ENCODE data around the gene TBC1D3D.
"Not testable (repeated sequence)": the region's sequence is repeated elsewhere in the genome, so short reads cannot be mapped to it uniquely, and the experiment has no call there.

TBC1D3D gene

DNA sequence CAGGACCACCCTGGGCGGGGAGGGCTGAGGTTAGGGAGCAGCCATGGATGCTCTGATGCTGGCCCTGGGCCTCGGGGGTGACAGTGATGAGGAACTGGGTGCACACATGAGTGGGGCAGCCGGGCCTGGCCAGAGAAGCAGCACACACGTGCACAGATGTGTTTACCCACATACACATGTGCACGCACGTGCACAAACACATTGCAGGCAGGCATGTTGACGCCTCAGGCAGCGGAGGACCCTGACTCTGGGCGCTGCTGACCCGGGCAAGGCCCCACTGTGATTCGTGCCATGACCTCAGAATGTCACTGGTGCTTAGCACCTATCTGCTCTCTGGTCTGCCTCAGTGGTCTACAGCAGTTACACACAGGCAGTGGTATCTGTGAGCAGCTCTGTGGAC is at the start of gene TBC1D3D:
TBC1D3D (plus strand) TSS at position 301 of the 400 bp plus-strand sequence. CDS start 1,585 bp downstream, outside the sequence.
- DNase-seq (ENCODE audit: low read depth in 3 of 3, low spot score in 1 of 3): not testable (repeated sequence)

DNA sequence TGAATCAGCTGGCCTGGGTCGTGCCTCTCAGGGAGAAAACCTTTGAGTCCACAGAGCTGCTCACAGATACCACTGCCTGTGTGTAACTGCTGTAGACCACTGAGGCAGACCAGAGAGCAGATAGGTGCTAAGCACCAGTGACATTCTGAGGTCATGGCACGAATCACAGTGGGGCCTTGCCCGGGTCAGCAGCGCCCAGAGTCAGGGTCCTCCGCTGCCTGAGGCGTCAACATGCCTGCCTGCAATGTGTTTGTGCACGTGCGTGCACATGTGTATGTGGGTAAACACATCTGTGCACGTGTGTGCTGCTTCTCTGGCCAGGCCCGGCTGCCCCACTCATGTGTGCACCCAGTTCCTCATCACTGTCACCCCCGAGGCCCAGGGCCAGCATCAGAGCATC is 14.8 kb upstream of the TBC1D3D start, which contains the start of gene TBC1D3L:
TBC1D3L (minus strand) TSS at position 101 of the 400 bp plus-strand sequence. CDS start 1,540 bp downstream, outside the sequence.
- DNase-seq (ENCODE audit: low read depth in 3 of 3, low spot score in 1 of 3): not testable (repeated sequence)

Data from stimulated activated CD4-positive, alpha-beta T cell treated with anti-CD3 and anti-CD28 coated beads, TNF-alpha, amount 100 ng/mL, for 1 hour (primary cell).